ENCODE measurements around the gene KRT78. TPM values are rescaled to one million over a fixed set of nuclear protein-coding genes. Genes with fewer than 3 reads are reported as not detected.

The KRT78 gene
- total RNA-seq, 2 donors from 2014 or later, result not detected

DNA sequence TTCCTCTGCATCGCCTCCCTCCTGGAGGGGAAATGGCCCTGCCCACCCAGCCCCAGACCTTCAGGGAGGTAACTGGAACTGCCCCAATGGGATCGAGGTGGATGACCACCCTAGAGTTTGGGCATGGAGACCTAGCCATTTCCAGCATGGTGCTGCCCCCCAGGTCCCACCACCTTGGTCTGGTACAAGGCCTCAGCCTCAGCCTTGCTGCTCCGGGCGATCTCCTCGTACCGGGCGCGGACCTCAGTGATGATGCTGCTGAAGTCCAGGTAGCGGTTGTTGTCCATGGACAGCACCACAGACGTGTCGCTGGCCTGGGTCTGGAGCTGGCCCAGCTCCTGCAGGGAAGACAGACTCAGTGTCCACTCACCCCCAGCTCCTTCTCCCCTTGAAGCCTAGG lies 4.4 kb downstream of the KRT78 start:
- TF ChIP-seq, protein P1, sequence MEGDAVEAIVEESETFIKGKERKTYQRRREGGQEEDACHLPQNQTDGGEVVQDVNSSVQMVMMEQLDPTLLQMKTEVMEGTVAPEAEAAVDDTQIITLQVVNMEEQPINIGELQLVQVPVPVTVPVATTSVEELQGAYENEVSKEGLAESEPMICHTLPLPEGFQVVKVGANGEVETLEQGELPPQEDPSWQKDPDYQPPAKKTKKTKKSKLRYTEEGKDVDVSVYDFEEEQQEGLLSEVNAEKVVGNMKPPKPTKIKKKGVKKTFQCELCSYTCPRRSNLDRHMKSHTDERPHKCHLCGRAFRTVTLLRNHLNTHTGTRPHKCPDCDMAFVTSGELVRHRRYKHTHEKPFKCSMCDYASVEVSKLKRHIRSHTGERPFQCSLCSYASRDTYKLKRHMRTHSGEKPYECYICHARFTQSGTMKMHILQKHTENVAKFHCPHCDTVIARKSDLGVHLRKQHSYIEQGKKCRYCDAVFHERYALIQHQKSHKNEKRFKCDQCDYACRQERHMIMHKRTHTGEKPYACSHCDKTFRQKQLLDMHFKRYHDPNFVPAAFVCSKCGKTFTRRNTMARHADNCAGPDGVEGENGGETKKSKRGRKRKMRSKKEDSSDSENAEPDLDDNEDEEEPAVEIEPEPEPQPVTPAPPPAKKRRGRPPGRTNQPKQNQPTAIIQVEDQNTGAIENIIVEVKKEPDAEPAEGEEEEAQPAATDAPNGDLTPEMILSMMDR (conservative IDR thresholded peaks at IDR 0.05), result no peak

DNA sequence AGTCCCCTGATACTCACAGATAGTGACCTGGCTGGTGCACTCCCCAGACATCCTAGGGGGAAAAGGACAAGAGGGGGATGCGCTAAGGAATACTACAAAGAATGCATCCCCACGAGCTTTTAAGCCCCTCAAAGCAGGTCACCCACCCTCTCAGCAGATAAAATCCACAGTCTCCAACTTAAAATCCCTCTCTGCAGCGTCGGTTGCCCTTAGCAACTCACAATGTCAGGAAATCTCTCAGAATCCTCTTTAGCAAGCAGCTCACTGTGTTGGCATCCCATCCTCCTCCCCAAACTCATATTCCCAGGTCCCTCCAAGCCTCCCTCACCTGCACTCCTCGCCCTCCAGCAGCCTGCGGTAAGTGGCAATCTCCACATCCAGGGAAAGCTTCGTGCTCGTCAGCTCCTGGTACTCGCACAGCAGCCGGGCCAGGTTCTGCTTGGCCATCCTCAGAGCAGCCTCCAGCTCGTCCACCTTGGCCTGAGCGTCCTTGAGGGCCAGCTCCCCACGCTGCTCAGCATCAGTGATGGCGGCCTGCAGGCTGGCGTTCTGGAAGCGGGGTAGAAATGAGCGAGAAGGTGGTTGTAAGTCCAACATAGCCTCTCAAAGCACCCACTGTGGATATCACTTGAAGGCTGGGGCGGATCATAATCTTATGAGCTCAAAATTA lies 9.2 kb downstream of the KRT78 start:
- Mint-ChIP-seq H3K4me3 (no peak overlapping the region), H3K9me3 (no peaks in the 10 kb centered on the region), H3K27ac (no peak overlapping the region), H3K27me3 (ENCODE audit: insufficient read depth) (peaks cover 13% of the 10 kb centered on the region), H3K36me3 (ENCODE audit: low read depth) (no peaks in the 10 kb centered on the region), H3K4me1 (no peaks in the 10 kb centered on the region)
- H3K36me3 ChIP-seq (ENCODE audit: control insufficient read depth, insufficient read depth, low read length), result no peaks in the 10 kb centered on the region
- H3K27ac ChIP-seq (ENCODE audit: low read depth, low read length), result no peak overlapping the region
- TF ChIP-seq, protein P1 (conservative IDR thresholded peaks at IDR 0.05), result no peak
- no peaks in the 10 kb centered on the region for H3K27me3 ChIP-seq (ENCODE audit: control insufficient read depth, insufficient read depth, low read length, poor library complexity, severe bottlenecking)
- H3K4me3 ChIP-seq (ENCODE audit: low read length), result no peak overlapping the region
- no peaks in the 10 kb centered on the region for H3K4me1 ChIP-seq (ENCODE audit: control insufficient read depth, insufficient read depth, low read length)
- WGBS, 2 experiments (ENCODE audit: insufficient coverage in 1 of 2, insufficient read length in 1 of 2), result 84 to 90% methylated on average over 14 to 18 of the region's 18 CpGs
- H3K9ac ChIP-seq (ENCODE audit: extremely low read depth, low read length, poor library complexity, severe bottlenecking), result no peak overlapping the region
- no peaks in the 10 kb centered on the region for H3K9me3 ChIP-seq (ENCODE audit: control insufficient read depth, low read length)
- DNase-seq, result no peak

More for the DNA sequence above, 4.4 kb downstream of the KRT78 start:
- Histone ChIP-seq H3K27ac (ENCODE audit: low read depth, low read length) (no peak overlapping the region), H3K4me3 (ENCODE audit: low read length) (no peak overlapping the region), H3K9ac (ENCODE audit: extremely low read depth, low read length, poor library complexity, severe bottlenecking) (no peak overlapping the region), H3K27me3 (ENCODE audit: control insufficient read depth, insufficient read depth, low read length, poor library complexity, severe bottlenecking) (peaks cover 4% of the 10 kb centered on the region), H3K9me3 (ENCODE audit: control insufficient read depth, low read length) (no peaks in the 10 kb centered on the region), H3K36me3 (ENCODE audit: control insufficient read depth, insufficient read depth, low read length) (no peaks in the 10 kb centered on the region), H3K4me1 (ENCODE audit: control insufficient read depth, insufficient read depth, low read length) (no peaks in the 10 kb centered on the region)
- no peak for DNase-seq
- no peaks in the 10 kb centered on the region for H3K4me1 Mint-ChIP-seq
- no peak overlapping the region for H3K27ac Mint-ChIP-seq
- peaks cover 11% of the 10 kb centered on the region for H3K27me3 Mint-ChIP-seq (ENCODE audit: insufficient read depth)
- H3K4me3 Mint-ChIP-seq, result no peak overlapping the region
- H3K36me3 Mint-ChIP-seq (ENCODE audit: low read depth), result no peaks in the 10 kb centered on the region
- 95 to 98% methylated on average over 6 to 11 of the region's 11 CpGs for whole genome bisulfite sequencing, 2 experiments (ENCODE audit: insufficient coverage in 1 of 2, insufficient read length in 1 of 2)
- no peaks in the 10 kb centered on the region for H3K9me3 Mint-ChIP-seq

DNA sequence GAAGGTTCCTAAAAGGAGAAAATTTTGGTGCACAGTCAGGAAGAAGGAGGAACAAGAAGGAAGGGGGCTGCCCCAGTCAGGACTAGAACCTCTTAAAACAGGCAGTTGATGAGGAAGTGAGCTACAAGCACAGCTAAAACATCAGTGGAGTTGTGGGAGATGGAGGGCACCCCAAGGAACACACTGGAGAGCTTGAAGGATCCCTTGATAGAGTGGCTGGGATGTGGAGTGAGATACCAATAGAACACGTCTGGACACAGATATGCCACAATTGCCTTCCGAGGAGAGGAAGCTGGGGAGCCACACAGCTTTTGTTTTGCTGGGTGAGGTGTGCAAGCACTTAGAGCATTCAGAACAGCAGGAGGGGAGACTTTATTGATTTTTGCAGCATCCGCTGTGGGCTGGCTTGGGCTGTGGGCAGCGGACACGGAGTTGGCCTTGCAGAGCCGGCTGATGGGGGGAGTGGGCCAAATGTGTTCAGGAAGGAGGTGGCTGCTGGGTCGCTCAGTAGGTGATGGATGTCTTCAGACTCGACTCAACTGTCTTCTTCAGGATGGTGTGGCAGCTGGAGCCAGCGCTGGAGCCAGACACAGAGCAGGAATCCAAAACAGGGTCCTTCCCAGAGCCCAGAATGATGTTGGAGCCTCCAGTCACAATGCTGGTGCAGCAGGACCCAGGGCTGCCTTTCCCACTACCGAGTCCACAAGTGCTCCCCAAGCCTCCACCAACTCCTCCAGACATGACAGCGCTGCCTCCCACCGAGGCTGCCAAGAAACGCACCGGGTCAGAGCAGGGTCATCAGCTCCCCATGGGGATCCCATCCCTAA lies 10.0 kb downstream of the KRT78 start:
- DNase-seq, result no peak
- H3K9me3 Mint-ChIP-seq, result no peaks in the 10 kb centered on the region

More for the DNA sequence above, 10.0 kb downstream of the KRT78 start:
- TF ChIP-seq, protein P1 (conservative IDR thresholded peaks at IDR 0.05), result no peak
- no peak overlapping the region for H3K9ac ChIP-seq (ENCODE audit: extremely low read depth, low read length, poor library complexity, severe bottlenecking)
- Mint-ChIP-seq H3K4me1 (no peaks in the 10 kb centered on the region), H3K27ac (no peak overlapping the region), H3K27me3 (ENCODE audit: insufficient read depth) (peaks cover 13% of the 10 kb centered on the region), H3K36me3 (ENCODE audit: low read depth) (no peaks in the 10 kb centered on the region), H3K4me3 (no peak overlapping the region)
- H3K9me3 ChIP-seq (ENCODE audit: control insufficient read depth, low read length), result no peaks in the 10 kb centered on the region
- no peaks in the 10 kb centered on the region for H3K4me1 ChIP-seq (ENCODE audit: control insufficient read depth, insufficient read depth, low read length)
- H3K27me3 ChIP-seq (ENCODE audit: control insufficient read depth, insufficient read depth, low read length, poor library complexity, severe bottlenecking), result no peaks in the 10 kb centered on the region
- H3K4me3 ChIP-seq (ENCODE audit: low read length), result no peak overlapping the region
- 81 to 84% methylated on average over 7 to 14 of the region's 14 CpGs for WGBS, 2 experiments (ENCODE audit: insufficient coverage in 1 of 2, insufficient read length in 1 of 2)
- no peak overlapping the region for H3K27ac ChIP-seq (ENCODE audit: low read depth, low read length)
- H3K36me3 ChIP-seq (ENCODE audit: control insufficient read depth, insufficient read depth, low read length), result no peaks in the 10 kb centered on the region

Data from endodermal cell (in vitro differentiated cells).